HG03175 (cell line): ENCODE measurements around the gene SRRM2.

Source experiments
- ATAC-seq: cut with Tn5 transposase; IDR thresholded peaks from one replicate; pipeline ENCODE4 v1.9.1; 2021; ENCODE audit warnings: mild to moderate bottlenecking, moderate library complexity; ENCODE audit not compliant: unreplicated experiment

Gene SRRM2

GRCh38 chr16:2787961-2788360, 35.5 kb downstream of the SRRM2 start:
- no peak for ATAC-seq

- no peak for ATAC-seq
Measured at GRCh38 chr16:2790631-2791030, 38.2 kb downstream of the SRRM2 start.

- ATAC-seq: no peak
Measured at GRCh38 chr16:2791174-2791573, 38.7 kb downstream of the SRRM2 start.

GRCh38 chr16:2792940-2793339, 40.5 kb downstream of the SRRM2 start:
- no peak for ATAC-seq

GRCh38 chr16:2795395-2796143, 43.1 kb downstream of the SRRM2 start:
- ATAC-seq: no peak

GRCh38 chr16:2798723-2799204, 46.3 kb downstream of the SRRM2 start:
- no peak for ATAC-seq

- ATAC-seq: no peak
Measured at GRCh38 chr16:2799205-2799858, 46.9 kb downstream of the SRRM2 start.

GRCh38 chr16:2799859-2800226, 47.4 kb downstream of the SRRM2 start:
- ATAC-seq: no peak

- no peak for ATAC-seq
Measured at GRCh38 chr16:2803545-2804195, 51.2 kb downstream of the SRRM2 start.

- ATAC-seq: no peak
Measured at GRCh38 chr16:2804728-2805127, 52.3 kb downstream of the SRRM2 start.

- ATAC-seq: no peak
Measured at GRCh38 chr16:2806286-2806685, 53.8 kb downstream of the SRRM2 start.

GRCh38 chr16:2808181-2808580, 55.7 kb downstream of the SRRM2 start:
- ATAC-seq: no peak

- no peak for ATAC-seq
Measured at GRCh38 chr16:2809149-2809760, 56.8 kb downstream of the SRRM2 start.

GRCh38 chr16:2810651-2811050, 58.2 kb downstream of the SRRM2 start:
- ATAC-seq: no peak

- no peak for ATAC-seq
Measured at GRCh38 chr16:2811703-2812471, 59.4 kb downstream of the SRRM2 start.

GRCh38 chr16:2813771-2814221, 61.4 kb downstream of the SRRM2 start:
- ATAC-seq: no peak

GRCh38 chr16:2814551-2815298, 62.3 kb downstream of the SRRM2 start:
- ATAC-seq: no peak

GRCh38 chr16:2815299-2815771, 62.9 kb downstream of the SRRM2 start:
- ATAC-seq: no peak

GRCh38 chr16:2816751-2817339, 64.4 kb downstream of the SRRM2 start, which contains the start of gene PRSS21:
Gene PRSS21 (plus strand): TSS chr16:2817237. CDS start chr16:2817269, 32 bp downstream.
- ATAC-seq: no peak
